A673 (cell line): ENCODE data around the gene KRT71. TPM values are rescaled to one million over a fixed set of nuclear protein-coding genes. Genes with fewer than 3 reads are reported as not detected.

Source experiments
- BruUV-seq: library from RNA; stranded (reverse); fragments of 400-500 nt; replicated peaks from 2 replicates; lab custom pipeline; 2021; lab: Mats Ljungman, UMichigan
- CTCF ChIA-PET: fragments of 300-600 bp; sonication (Branson Sonifier 250); formaldehyde crosslinking; loops from one replicate; lab custom pipeline; 2022; ENCODE audit warnings: antibody characterized with exemption; lab: Charles Lee
- POLR2A ChIA-PET: fragments of 300-600 bp; sonication (Branson Sonifier 250); formaldehyde crosslinking; loops from one replicate; lab custom pipeline; 2022; ENCODE audit warnings: antibody characterized with exemption; ENCODE audit not compliant: low non-redundant PET; lab: Charles Lee
- DNase-seq: peaks from one replicate; pipeline ENCODE4 v3.0.0-alpha.2; 2015; ENCODE audit warnings: low spot score
- H3K27ac ChIP-seq: fragments of 200-600 bp; sonication (generic); 2 replicates; pipeline ENCODE4 v1.5.1; 2016; ENCODE audit warnings: mixed run types, low read depth, mild to moderate bottlenecking, mixed read lengths, antibody characterized with exemption, low read length; ENCODE audit not compliant: poor library complexity, severe bottlenecking
- H3K27me3 ChIP-seq: fragments of 200-600 bp; sonication (generic); replicated peaks from 2 replicates; pipeline ENCODE4 v1.6.1; 2017; ENCODE audit warnings: mixed run types, low read depth, mild to moderate bottlenecking, mixed read lengths, antibody characterized with exemption, low read length; ENCODE audit not compliant: insufficient read depth, poor library complexity
- H3K36me3 ChIP-seq: fragments of 200-600 bp; sonication (generic); 2 replicates; pipeline ENCODE4 v1.6.1; 2016; ENCODE audit warnings: mixed run types, mild to moderate bottlenecking, mixed read lengths, antibody characterized with exemption, low read length; ENCODE audit not compliant: insufficient read depth, poor library complexity, severe bottlenecking
- H3K4me1 ChIP-seq: fragments of 200-600 bp; sonication (generic); 2 replicates; pipeline ENCODE4 v1.6.1; 2017; ENCODE audit warnings: mixed run types, mild to moderate bottlenecking, mixed read lengths, antibody characterized with exemption, low read length; ENCODE audit not compliant: insufficient read depth, poor library complexity, severe bottlenecking
- H3K4me3 ChIP-seq: fragments of 200-600 bp; sonication (generic); 2 replicates; pipeline ENCODE4 v1.5.1; 2016; ENCODE audit warnings: low read depth, mixed run types, mild to moderate bottlenecking, mixed read lengths, low read length; ENCODE audit not compliant: poor library complexity, severe bottlenecking
- H3K9me3 ChIP-seq: fragments of 200-600 bp; sonication (generic); 2 replicates; pipeline ENCODE4 v1.6.1; 2016; ENCODE audit warnings: mixed run types, low read depth, mild to moderate bottlenecking, mixed read lengths, antibody characterized with exemption, low read length; ENCODE audit not compliant: poor library complexity, severe bottlenecking
- EZH2 ChIP-seq: fragments of 200-600 bp; sonication (generic); IDR thresholded peaks from 2 replicates; pipeline ENCODE4 v1.6.1; 2017; ENCODE audit warnings: borderline replicate concordance, low read depth, mild to moderate bottlenecking, mixed read lengths, antibody characterized with exemption, low read length; ENCODE audit not compliant: poor library complexity, severe bottlenecking
- intact Hi-C: fragments of 100-400 bp; cut with micrococcal nuclease; formaldehyde crosslinking; loops from one replicate; pipeline ENCODE4 v1.10.0; 2022; ENCODE audit not compliant: unreplicated experiment
- total RNA-seq: library from RNA; stranded (reverse); gene quantifications from 2 replicates; pipeline ENCODE4 v1.2.3, GENCODE V29; 2021
- TF ChIP-seq, protein P1 (sequence below): fragments of 300-800, 200-600 bp; sonication (generic); conservative IDR thresholded peaks from 2 replicates; pipeline ENCODE4 v1.5.1; 2017; ENCODE audit warnings: low read depth, mild to moderate bottlenecking, antibody characterized with exemption, low read length, moderate library complexity, mixed read lengths

The KRT71 gene
- total RNA-seq, 1 experiment from 2014 or later, result not detected

GRCh38 chr12:52579468-52580465 is 26.8 kb upstream of the KRT71 start:
- DNase-seq, result no peak
- Histone ChIP-seq H3K4me1 (no peaks in the 10 kb centered on the region), H3K27me3 (no peaks in the 10 kb centered on the region), H3K36me3 (no peaks in the 10 kb centered on the region), H3K27ac (no peak overlapping the region), H3K9me3 (no peaks in the 10 kb centered on the region), H3K4me3 (no peak overlapping the region)
- TF ChIP-seq EZH2, result no peak
- TF ChIP-seq, protein P1, sequence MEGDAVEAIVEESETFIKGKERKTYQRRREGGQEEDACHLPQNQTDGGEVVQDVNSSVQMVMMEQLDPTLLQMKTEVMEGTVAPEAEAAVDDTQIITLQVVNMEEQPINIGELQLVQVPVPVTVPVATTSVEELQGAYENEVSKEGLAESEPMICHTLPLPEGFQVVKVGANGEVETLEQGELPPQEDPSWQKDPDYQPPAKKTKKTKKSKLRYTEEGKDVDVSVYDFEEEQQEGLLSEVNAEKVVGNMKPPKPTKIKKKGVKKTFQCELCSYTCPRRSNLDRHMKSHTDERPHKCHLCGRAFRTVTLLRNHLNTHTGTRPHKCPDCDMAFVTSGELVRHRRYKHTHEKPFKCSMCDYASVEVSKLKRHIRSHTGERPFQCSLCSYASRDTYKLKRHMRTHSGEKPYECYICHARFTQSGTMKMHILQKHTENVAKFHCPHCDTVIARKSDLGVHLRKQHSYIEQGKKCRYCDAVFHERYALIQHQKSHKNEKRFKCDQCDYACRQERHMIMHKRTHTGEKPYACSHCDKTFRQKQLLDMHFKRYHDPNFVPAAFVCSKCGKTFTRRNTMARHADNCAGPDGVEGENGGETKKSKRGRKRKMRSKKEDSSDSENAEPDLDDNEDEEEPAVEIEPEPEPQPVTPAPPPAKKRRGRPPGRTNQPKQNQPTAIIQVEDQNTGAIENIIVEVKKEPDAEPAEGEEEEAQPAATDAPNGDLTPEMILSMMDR, result no peak
- CTCF ChIA-PET, result interaction anchor here (0.6 to 1.0 kb wide), 2 partner anchors 207 to 291 kb away, joined by 4 read pairs; no protein-coding TSS in a partner anchor
- POLR2A ChIA-PET, result no interaction called here
- BruUV-seq, result no TSS peak
- intact Hi-C loops, result loop anchor here (5.0 to 10.0 kb wide), 2 partner anchors 403 to 425 kb away; no protein-coding TSS in a partner anchor

- Histone ChIP-seq H3K27me3 (no peaks in the 10 kb centered on the region), H3K9me3 (no peaks in the 10 kb centered on the region), H3K4me3 (no peak overlapping the region), H3K4me1 (no peaks in the 10 kb centered on the region), H3K27ac (no peak overlapping the region), H3K36me3 (no peaks in the 10 kb centered on the region)
- no peak for DNase-seq
- intact Hi-C loops, result no loop called here
- POLR2A ChIA-PET, result no interaction called here
- BruUV-seq, result no TSS peak
- CTCF ChIA-PET, result interaction anchor here (0.6 to 1.0 kb wide), 2 partner anchors 292 to 297 kb away, joined by 3 to 4 read pairs; no protein-coding TSS in a partner anchor
- TF ChIP-seq EZH2, result no peak
- TF ChIP-seq, protein P1, result no peak
These were observed 25.5 kb upstream of the KRT71 start for GRCh38 chr12:52578469-52578868.

GRCh38 chr12:52577316-52577715 is 24.4 kb upstream of the KRT71 start:
- Histone ChIP-seq H3K27me3 (peaks cover 3% of the 10 kb centered on the region), H3K36me3 (no peaks in the 10 kb centered on the region), H3K27ac (no peak overlapping the region), H3K4me1 (no peaks in the 10 kb centered on the region), H3K4me3 (no peak overlapping the region), H3K9me3 (no peaks in the 10 kb centered on the region)
- POLR2A ChIA-PET, result no interaction called here
- BruUV-seq, result no TSS peak
- intact Hi-C loops, result no loop called here
- no peak for TF ChIP-seq EZH2
- TF ChIP-seq, protein P1, result no peak
- CTCF ChIA-PET, result no interaction called here
- no peak for DNase-seq
